HCT116 (cell line): ENCODE results near the gene ALG2. TPM values are rescaled to one million over a fixed set of nuclear protein-coding genes. Genes with fewer than 3 reads are reported as not detected.
A peak's percentile ranks its signal among the peaks of the same experiment; 100 is the strongest.

Experiments
- ATAC-seq: fragments of 200-7000 bp; cut with Tn5 transposase; 2 replicates; pipeline ENCODE4 v1.9.1; 2020; ENCODE audit warnings: mild to moderate bottlenecking, moderate library complexity
- BruUV-seq: library from RNA; stranded (reverse); fragments of 400-500 nt; replicated peaks from 2 replicates; lab custom pipeline; 2021; lab: Mats Ljungman, UMichigan
- CTCF ChIA-PET: fragments of 300-600 bp; sonication (Branson Sonifier 250); formaldehyde crosslinking; loops from one replicate; lab custom pipeline; 2021; ENCODE audit warnings: antibody characterized with exemption; lab: Charles Lee
- POLR2A ChIA-PET: fragments of 300-600, 350-600 bp; sonication (Branson Sonifier 250); formaldehyde crosslinking; loops from one replicate; lab custom pipeline; 2021; ENCODE audit warnings: antibody characterized with exemption; lab: Charles Lee
- RAD21 ChIA-PET, 2 experiments: fragments of 300-600 bp; sonication (Branson Sonifier 250); formaldehyde crosslinking; loops; one replicate each; lab custom pipeline; 2023; ENCODE audit warnings: low total read pairs in 2 of 2; ENCODE audit not compliant: uncharacterized antibody in 2 of 2, unreplicated experiment in 2 of 2, low non-redundant PET in 1 of 2; lab: Charles Lee
- DNase-seq: peaks from one replicate; pipeline ENCODE4 v3.0.0-alpha.2; 2010; ENCODE audit warnings: low read depth, low spot score
- H2AFZ ChIP-seq: fragments of 200-600 bp; shearing (Covaris generic), sonication (generic); 2 replicates; pipeline ENCODE4 v1.6.1; 2017; ENCODE audit warnings: low read depth, mixed run types, mixed read lengths, antibody characterized with exemption, low read length; ENCODE audit not compliant: poor library complexity, severe bottlenecking
- H3K27ac ChIP-seq: 2 replicates; pipeline ENCODE4 v1.5.1; 2012; ENCODE audit warnings: low read depth, low read length
- H3K27me3 ChIP-seq: fragments of 200-600 bp; sonication (generic); 2 replicates; pipeline ENCODE4 v1.6.1; 2016; ENCODE audit warnings: mixed run types, low read length, mixed read lengths; ENCODE audit not compliant: insufficient read depth
- H3K36me3 ChIP-seq, 2 experiments: fragments of 200-500 bp in 1 of 2; fragments of 200-600 bp in 1 of 2; sonication (Bioruptor generic) in 1 of 2; sonication (generic) in 1 of 2; 2 replicates each; pipeline versions ENCODE4 v1.5.1 to v1.6.1; 2014 to 2016; ENCODE audit warnings: low read length in 2 of 2, inconsistent platforms in 1 of 2, mixed read lengths in 1 of 2, mixed run types in 1 of 2; ENCODE audit not compliant: insufficient read depth in 2 of 2, control insufficient read depth in 1 of 2
- H3K4me1 ChIP-seq, 2 experiments: fragments of 200-600 bp in 1 of 2; sonication (generic) in 1 of 2; 2 replicates each; pipeline versions ENCODE4 v1.5.1 to v1.6.1; 2012 to 2017; ENCODE audit warnings: low read length in 2 of 2, inconsistent platforms in 1 of 2, mild to moderate bottlenecking in 1 of 2, mixed read lengths in 1 of 2, mixed run types in 1 of 2, moderate library complexity in 1 of 2; ENCODE audit not compliant: insufficient read depth in 2 of 2, control insufficient read depth in 1 of 2
- H3K4me2 ChIP-seq: fragments of 200-600 bp; sonication (generic); 2 replicates; pipeline ENCODE4 v1.6.1; 2017; ENCODE audit warnings: mixed run types, low read length, mixed read lengths
- H3K4me3 ChIP-seq, 2 experiments: fragments of 200-600 bp in 1 of 2; sonication (generic) in 1 of 2; replicated peaks in 1 of 2; 2 replicates each; pipeline ENCODE4 v1.5.1; 2011 to 2016; ENCODE audit warnings: low read length in 2 of 2, control low read depth in 1 of 2, low read depth in 1 of 2, mild to moderate bottlenecking in 1 of 2, mixed read lengths in 1 of 2, mixed run types in 1 of 2
- H3K79me2 ChIP-seq: fragments of 200-600 bp; sonication (generic); 2 replicates; pipeline ENCODE4 v1.6.1; 2017; ENCODE audit warnings: mild to moderate bottlenecking, mixed run types, low read length, moderate library complexity, mixed read lengths; ENCODE audit not compliant: insufficient read depth
- H3K9ac ChIP-seq: fragments of 200-600 bp; sonication (generic); 2 replicates; pipeline ENCODE4 v1.6.1; 2016; ENCODE audit warnings: low read length, mixed read lengths
- H3K9me2 ChIP-seq: fragments of 200-600 bp; sonication (generic), shearing (Covaris generic); 2 replicates; pipeline ENCODE4 v1.6.1; 2017; ENCODE audit warnings: mixed run types, mild to moderate bottlenecking, moderate library complexity; ENCODE audit not compliant: insufficient read depth
- H3K9me3 ChIP-seq, 2 experiments: fragments of 200-500 bp in 1 of 2; fragments of 200-600 bp in 1 of 2; sonication (Bioruptor generic) in 1 of 2; sonication (generic) in 1 of 2; 2 replicates each; pipeline ENCODE4 v1.6.1; 2014 to 2017; ENCODE audit warnings: low read length in 2 of 2, mixed read lengths in 2 of 2, inconsistent platforms in 1 of 2, low read depth in 1 of 2, mild to moderate bottlenecking in 1 of 2, mixed run types in 1 of 2, moderate library complexity in 1 of 2; ENCODE audit not compliant: control insufficient read depth in 1 of 2, insufficient read depth in 1 of 2
- H4K20me1 ChIP-seq: fragments of 200-600 bp; sonication (generic), shearing (Covaris generic); 2 replicates; pipeline ENCODE4 v1.6.1; 2017; ENCODE audit warnings: mixed run types, mild to moderate bottlenecking, moderate library complexity; ENCODE audit not compliant: insufficient read depth
- ATF3 ChIP-seq: IDR thresholded peaks from 2 replicates; pipeline ENCODE4 v1.6.1; 2012
- CBX3 ChIP-seq: IDR thresholded peaks from 2 replicates; pipeline ENCODE4 v1.6.1; 2012; ENCODE audit warnings: low read depth
- CEBPB ChIP-seq: IDR thresholded peaks from 2 replicates; pipeline ENCODE4 v1.6.1; 2012; ENCODE audit warnings: low read depth
- EZH2 ChIP-seq: fragments of 200-600 bp; sonication (generic); IDR thresholded peaks from 2 replicates; pipeline ENCODE4 v1.6.1; 2017; ENCODE audit warnings: antibody characterized with exemption, mixed run types
- EZH2phosphoT487 ChIP-seq: fragments of 200-600 bp; IDR thresholded peaks from 2 replicates; pipeline ENCODE4 v1.6.1; 2018; ENCODE audit warnings: antibody characterized with exemption, borderline replicate concordance
- FOSL1 ChIP-seq: IDR thresholded peaks from 2 replicates; pipeline ENCODE4 v1.6.1; 2012; ENCODE audit warnings: low read depth
- POLR2A ChIP-seq: IDR thresholded peaks from 2 replicates; pipeline ENCODE4 v1.7.0; 2011; ENCODE audit warnings: borderline replicate concordance; ENCODE audit not compliant: insufficient read depth, insufficient read length; ENCODE audit errors: extremely low read depth
- SIN3A ChIP-seq: IDR thresholded peaks from 2 replicates; pipeline ENCODE4 v1.6.1; 2012; ENCODE audit warnings: low read depth
- YY1 ChIP-seq: IDR thresholded peaks from 2 replicates; pipeline ENCODE4 v1.6.1; 2011; ENCODE audit warnings: low read length, low read depth, moderate library complexity, mild to moderate bottlenecking; ENCODE audit not compliant: insufficient replicate concordance; ENCODE audit errors: extremely low read depth
- ZFX ChIP-seq: fragments of 450-650 bp; IDR thresholded peaks from 2 replicates; pipeline ENCODE4 v1.6.1; 2017
- intact Hi-C: fragments of 100-400 bp; cut with micrococcal nuclease; formaldehyde crosslinking; loops from 2 replicates; pipeline ENCODE4 v1.10.0; 2022
- total RNA-seq: library from RNA; stranded (reverse); gene quantifications from one replicate; pipeline ENCODE4 v1.2.1, GENCODE V29; 2021; ENCODE audit not compliant: unreplicated experiment
- TF ChIP-seq, protein P1 (sequence below): IDR thresholded peaks from 2 replicates; pipeline ENCODE4 v1.6.1; 2011; ENCODE audit warnings: mild to moderate bottlenecking, low read length, moderate library complexity; ENCODE audit not compliant: insufficient replicate concordance; ENCODE audit errors: extremely low read depth
- TF ChIP-seq, protein P2 (sequence below): IDR thresholded peaks from 2 replicates; pipeline ENCODE4 v1.6.1; 2012

ALG2 gene
- total RNA-seq, 1 experiment from 2014 or later: 27.9 TPM

GRCh38 chr9:99221621-99222415, at the start of gene ALG2, which contains the start of gene SEC61B (continued):
- TF ChIP-seq, protein P1, sequence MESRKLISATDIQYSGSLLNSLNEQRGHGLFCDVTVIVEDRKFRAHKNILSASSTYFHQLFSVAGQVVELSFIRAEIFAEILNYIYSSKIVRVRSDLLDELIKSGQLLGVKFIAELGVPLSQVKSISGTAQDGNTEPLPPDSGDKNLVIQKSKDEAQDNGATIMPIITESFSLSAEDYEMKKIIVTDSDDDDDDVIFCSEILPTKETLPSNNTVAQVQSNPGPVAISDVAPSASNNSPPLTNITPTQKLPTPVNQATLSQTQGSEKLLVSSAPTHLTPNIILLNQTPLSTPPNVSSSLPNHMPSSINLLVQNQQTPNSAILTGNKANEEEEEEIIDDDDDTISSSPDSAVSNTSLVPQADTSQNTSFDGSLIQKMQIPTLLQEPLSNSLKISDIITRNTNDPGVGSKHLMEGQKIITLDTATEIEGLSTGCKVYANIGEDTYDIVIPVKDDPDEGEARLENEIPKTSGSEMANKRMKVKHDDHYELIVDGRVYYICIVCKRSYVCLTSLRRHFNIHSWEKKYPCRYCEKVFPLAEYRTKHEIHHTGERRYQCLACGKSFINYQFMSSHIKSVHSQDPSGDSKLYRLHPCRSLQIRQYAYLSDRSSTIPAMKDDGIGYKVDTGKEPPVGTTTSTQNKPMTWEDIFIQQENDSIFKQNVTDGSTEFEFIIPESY: peak; percentile 12
- TF ChIP-seq, protein P2, sequence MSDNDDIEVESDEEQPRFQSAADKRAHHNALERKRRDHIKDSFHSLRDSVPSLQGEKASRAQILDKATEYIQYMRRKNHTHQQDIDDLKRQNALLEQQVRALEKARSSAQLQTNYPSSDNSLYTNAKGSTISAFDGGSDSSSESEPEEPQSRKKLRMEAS: peak; percentile 68
- TF ChIP-seq ZFX (peak; percentile 82), CEBPB (no peak), EZH2phosphoT487 (no peak), CBX3 (no peak), POLR2A (peak; percentile 89)
- TF ChIP-seq, all 23 proteins: peak for 9

DNA sequence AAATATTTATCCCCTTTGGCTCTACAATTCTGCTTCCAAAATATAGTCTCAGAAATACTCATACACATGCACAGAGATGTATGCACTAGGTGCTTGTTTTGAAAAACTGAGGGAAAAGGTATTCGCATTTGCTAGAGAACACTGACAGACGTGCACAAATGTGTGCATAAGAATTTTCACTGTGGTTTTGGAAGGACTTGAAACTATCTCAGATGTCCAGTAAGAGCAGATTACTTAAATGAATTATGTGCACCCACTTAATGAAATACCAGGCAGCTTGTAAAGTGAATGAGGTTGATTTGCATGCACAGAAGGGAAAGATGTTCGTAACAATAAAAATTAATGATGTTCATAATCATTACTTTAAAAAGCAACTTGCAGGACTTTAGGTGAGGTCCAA, 48.7 kb upstream of the ALG2 start:
- peaks cover 0 to 15% of the 10 kb centered on the region in 2 experiments; a peak in 2 of 4 replicates for H3K4me1 ChIP-seq
- intact Hi-C loops: no loop called here
- no peaks in the 10 kb centered on the region for H4K20me1 ChIP-seq
- RAD21 ChIA-PET: no interaction called here
- DNase-seq: no peak
- TF ChIP-seq, protein P1: no peak
- TF ChIP-seq FOSL1 (no peak), SIN3A (no peak), EZH2 (no peak), ATF3 (no peak), YY1 (no peak)
- TF ChIP-seq, all 23 proteins: peak for 0
- no peak overlapping the region for H3K9ac ChIP-seq
- no peaks in the 10 kb centered on the region for H3K9me3 ChIP-seq
- no peaks in the 10 kb centered on the region for H3K9me2 ChIP-seq
- BruUV-seq: no TSS peak
- no peak overlapping the region for H2AFZ ChIP-seq
- ChIA-PET POLR2A (no interaction called here), CTCF (no interaction called here)
- H3K79me2 ChIP-seq: no peaks in the 10 kb centered on the region
- H3K27ac ChIP-seq: no peak overlapping the region
- ATAC-seq: no peak
- H3K4me3 ChIP-seq: no peak overlapping the region
- H3K4me2 ChIP-seq: no peak overlapping the region
- no peaks in the 10 kb centered on the region for H3K27me3 ChIP-seq
- no peaks in the 10 kb centered on the region for H3K36me3 ChIP-seq
